Measurements from ENCODE around the gene TEX19.

Gene TEX19

GRCh38 chr17:82317394-82318168 is 41.5 kb upstream of the TEX19 start, which contains the start of gene CD7:
Gene CD7, minus strand, starts transcription at chr17:82317608. Its CDS starts 113 bp downstream, at chr17:82317495.
- Histone ChIP-seq H3K9me3 (ENCODE audit: insufficient read depth, low read depth, low read length) (no peaks in the 10 kb centered on the region), H3K4me3 (ENCODE audit: low read length) (no peak within 1 kb of the TSS), H3K4me1 (ENCODE audit: insufficient read depth, low read length) (no peaks in the 10 kb centered on the region), H3K36me3 (ENCODE audit: insufficient read depth, low read depth, low read length) (no peaks in the 10 kb centered on the region), H3K27ac (ENCODE audit: low read length) (no peak within 1 kb of the TSS), H3K27me3 (ENCODE audit: insufficient read depth, low read length) (peaks cover 6% of the 10 kb centered on the region; the same call in 1 of the 2 replicates), H3K9ac (ENCODE audit: low read depth, low read length) (no peak within 1 kb of the TSS)

- Histone ChIP-seq H3K4me1 (ENCODE audit: insufficient read depth, low read length) (no peaks in the 10 kb centered on the region), H3K4me3 (ENCODE audit: low read length) (no peak overlapping the region), H3K9ac (ENCODE audit: low read depth, low read length) (no peak overlapping the region), H3K27ac (ENCODE audit: low read length) (no peak overlapping the region), H3K27me3 (ENCODE audit: insufficient read depth, low read length) (peaks cover 6% of the 10 kb centered on the region; the same call in 1 of the 2 replicates), H3K9me3 (ENCODE audit: insufficient read depth, low read depth, low read length) (no peaks in the 10 kb centered on the region), H3K36me3 (ENCODE audit: insufficient read depth, low read depth, low read length) (no peaks in the 10 kb centered on the region)
Observed at GRCh38 chr17:82318169-82318498, 40.9 kb upstream of the TEX19 start.

GRCh38 chr17:82318772-82319606 is 40.1 kb upstream of the TEX19 start:
- Histone ChIP-seq H3K4me1 (ENCODE audit: insufficient read depth, low read length) (no peaks in the 10 kb centered on the region), H3K9me3 (ENCODE audit: insufficient read depth, low read depth, low read length) (no peaks in the 10 kb centered on the region), H3K27me3 (ENCODE audit: insufficient read depth, low read length) (peaks cover 6% of the 10 kb centered on the region; the same call in 1 of the 2 replicates), H3K36me3 (ENCODE audit: insufficient read depth, low read depth, low read length) (no peaks in the 10 kb centered on the region), H3K9ac (ENCODE audit: low read depth, low read length) (no peak overlapping the region), H3K27ac (ENCODE audit: low read length) (no peak overlapping the region), H3K4me3 (ENCODE audit: low read length) (no peak overlapping the region)

- H3K36me3 ChIP-seq (ENCODE audit: insufficient read depth, low read depth, low read length), result no peaks in the 10 kb centered on the region
- H3K9me3 ChIP-seq (ENCODE audit: insufficient read depth, low read depth, low read length), result no peaks in the 10 kb centered on the region
- no peak overlapping the region for H3K9ac ChIP-seq (ENCODE audit: low read depth, low read length)
- no peaks in the 10 kb centered on the region for H3K4me1 ChIP-seq (ENCODE audit: insufficient read depth, low read length)
- peaks cover 6% of the 10 kb centered on the region; the same call in 1 of the 2 replicates for H3K27me3 ChIP-seq (ENCODE audit: insufficient read depth, low read length)
- no peak overlapping the region for H3K4me3 ChIP-seq (ENCODE audit: low read length)
- no peak overlapping the region for H3K27ac ChIP-seq (ENCODE audit: low read length)
Observed at GRCh38 chr17:82319619-82320062, 39.4 kb upstream of the TEX19 start.

GRCh38 chr17:82320140-82320840 is 38.8 kb upstream of the TEX19 start:
- Histone ChIP-seq H3K4me3 (ENCODE audit: low read length) (no peak overlapping the region), H3K9ac (ENCODE audit: low read depth, low read length) (no peak overlapping the region), H3K36me3 (ENCODE audit: insufficient read depth, low read depth, low read length) (no peaks in the 10 kb centered on the region), H3K9me3 (ENCODE audit: insufficient read depth, low read depth, low read length) (no peaks in the 10 kb centered on the region), H3K27me3 (ENCODE audit: insufficient read depth, low read length) (peaks cover 6% of the 10 kb centered on the region; the same call in 1 of the 2 replicates), H3K4me1 (ENCODE audit: insufficient read depth, low read length) (no peaks in the 10 kb centered on the region), H3K27ac (ENCODE audit: low read length) (no peak overlapping the region)

GRCh38 chr17:82320956-82321927 is 37.8 kb upstream of the TEX19 start:
- H3K9ac ChIP-seq (ENCODE audit: low read depth, low read length), result no peak overlapping the region
- no peaks in the 10 kb centered on the region for H3K9me3 ChIP-seq (ENCODE audit: insufficient read depth, low read depth, low read length)
- H3K4me3 ChIP-seq (ENCODE audit: low read length), result no peak overlapping the region; the same call in 1 of the 2 replicates
- no peaks in the 10 kb centered on the region for H3K4me1 ChIP-seq (ENCODE audit: insufficient read depth, low read length)
- H3K36me3 ChIP-seq (ENCODE audit: insufficient read depth, low read depth, low read length), result no peaks in the 10 kb centered on the region
- H3K27me3 ChIP-seq (ENCODE audit: insufficient read depth, low read length), result no peaks in the 10 kb centered on the region; the same call in 1 of the 2 replicates
- no peak overlapping the region for H3K27ac ChIP-seq (ENCODE audit: low read length)

- Histone ChIP-seq H3K9ac (ENCODE audit: low read depth, low read length) (no peak overlapping the region), H3K4me3 (ENCODE audit: low read length) (no peak overlapping the region), H3K27me3 (ENCODE audit: insufficient read depth, low read length) (no peaks in the 10 kb centered on the region; the same call in 1 of the 2 replicates), H3K4me1 (ENCODE audit: insufficient read depth, low read length) (no peaks in the 10 kb centered on the region; the same call in 1 of the 2 replicates), H3K27ac (ENCODE audit: low read length) (no peak overlapping the region), H3K36me3 (ENCODE audit: insufficient read depth, low read depth, low read length) (no peaks in the 10 kb centered on the region), H3K9me3 (ENCODE audit: insufficient read depth, low read depth, low read length) (no peaks in the 10 kb centered on the region)
Observed at GRCh38 chr17:82321947-82322466, 37.0 kb upstream of the TEX19 start.

- H3K9ac ChIP-seq (ENCODE audit: low read depth, low read length), result no peak overlapping the region
- H3K9me3 ChIP-seq (ENCODE audit: insufficient read depth, low read depth, low read length), result no peaks in the 10 kb centered on the region
- no peak overlapping the region for H3K27ac ChIP-seq (ENCODE audit: low read length)
- H3K36me3 ChIP-seq (ENCODE audit: insufficient read depth, low read depth, low read length), result no peaks in the 10 kb centered on the region
- H3K4me1 ChIP-seq (ENCODE audit: insufficient read depth, low read length), result peaks cover 2% of the 10 kb centered on the region; the same call in 1 of the 2 replicates
- H3K27me3 ChIP-seq (ENCODE audit: insufficient read depth, low read length), result peaks cover 7% of the 10 kb centered on the region
- no peak overlapping the region for H3K4me3 ChIP-seq (ENCODE audit: low read length)
Observed at GRCh38 chr17:82322526-82323453, 36.3 kb upstream of the TEX19 start.

- no peak overlapping the region for H3K27ac ChIP-seq (ENCODE audit: low read length)
- H3K27me3 ChIP-seq (ENCODE audit: insufficient read depth, low read length), result peaks cover 7% of the 10 kb centered on the region
- no peak overlapping the region for H3K9ac ChIP-seq (ENCODE audit: low read depth, low read length)
- no peak overlapping the region for H3K4me3 ChIP-seq (ENCODE audit: low read length)
- no peaks in the 10 kb centered on the region for H3K9me3 ChIP-seq (ENCODE audit: insufficient read depth, low read depth, low read length)
- no peaks in the 10 kb centered on the region for H3K36me3 ChIP-seq (ENCODE audit: insufficient read depth, low read depth, low read length)
- H3K4me1 ChIP-seq (ENCODE audit: insufficient read depth, low read length), result peaks cover 6% of the 10 kb centered on the region; the same call in 1 of the 2 replicates
Observed at GRCh38 chr17:82323514-82324234, 35.4 kb upstream of the TEX19 start.
